ENCODE results near the gene NRIP1.
"Not testable (repeated sequence)": the region's sequence is repeated elsewhere in the genome, so short reads cannot be mapped to it uniquely, and the experiment has no call there.

Gene NRIP1

DNA sequence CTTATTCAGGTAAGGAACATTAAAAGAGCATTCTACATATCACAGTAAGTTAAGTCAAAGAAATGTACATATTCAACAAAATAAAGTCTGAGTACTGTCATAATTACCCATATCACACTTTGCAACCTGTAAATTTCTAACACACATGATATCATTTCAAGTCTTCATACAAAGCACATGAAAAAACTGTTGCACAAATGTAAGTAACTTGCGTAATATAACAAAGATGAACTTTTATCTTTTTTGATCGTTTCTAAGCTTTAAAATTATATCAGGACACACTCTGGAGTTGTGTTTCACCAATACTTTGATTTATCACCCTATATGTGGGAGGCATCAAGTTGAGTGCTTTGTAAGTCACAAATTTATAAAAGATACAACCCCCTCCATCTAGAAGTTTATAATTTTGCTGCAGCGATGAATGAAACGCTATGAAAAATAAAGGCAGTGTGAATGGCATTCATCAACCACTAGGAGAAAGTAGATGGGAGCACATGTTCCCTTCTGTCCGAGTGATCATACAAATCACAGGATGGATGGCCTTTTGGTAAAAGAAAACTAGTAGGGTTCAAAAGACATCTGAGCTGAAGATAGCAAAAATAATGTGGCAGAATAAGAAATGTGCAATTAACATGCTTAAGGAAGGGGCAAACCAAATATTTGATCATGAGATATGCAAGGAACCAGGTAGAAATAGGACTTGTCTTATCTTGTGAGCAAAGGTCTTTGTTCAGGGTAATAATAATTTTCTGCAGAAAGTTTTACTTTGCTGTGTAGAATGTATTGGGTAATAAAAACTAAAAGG lies 27.5 kb downstream of the NRIP1 start:
- DNase-seq (ENCODE audit: low read depth in 2 of 2): no peak

DNA sequence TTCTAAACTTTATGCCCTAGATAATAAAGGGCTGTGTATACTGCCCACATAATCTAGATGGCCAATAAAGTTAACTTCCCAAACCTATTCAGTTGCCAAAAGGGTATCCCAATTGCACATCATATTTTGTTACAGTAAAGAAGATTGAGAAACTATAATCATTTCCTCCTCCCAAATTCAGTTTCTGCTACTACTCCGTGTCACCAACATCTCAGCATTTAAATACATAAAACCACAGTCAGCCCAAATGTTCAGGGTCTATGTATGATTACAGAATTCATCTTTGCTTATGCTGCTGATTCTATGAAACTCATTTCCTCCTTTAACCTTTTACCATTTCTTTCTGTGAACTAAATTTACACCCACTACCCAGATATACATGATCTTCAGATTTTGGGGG lies 28.6 kb downstream of the NRIP1 start:
- no peak for DNase-seq (ENCODE audit: low read depth in 2 of 2)

GRCh38 chr21:15034126-15034853 lies 30.5 kb downstream of the NRIP1 start:
- no peak for DNase-seq (ENCODE audit: low read depth in 2 of 2)

GRCh38 chr21:15031790-15032357 lies 32.9 kb downstream of the NRIP1 start:
- no peak for DNase-seq (ENCODE audit: low read depth in 2 of 2)

- DNase-seq (ENCODE audit: low read depth in 2 of 2): not testable (repeated sequence)
Observed at GRCh38 chr21:15031362-15031761, 33.4 kb downstream of the NRIP1 start.

GRCh38 chr21:15030861-15031260 lies 33.9 kb downstream of the NRIP1 start:
- DNase-seq (ENCODE audit: low read depth in 2 of 2): not testable (repeated sequence)

GRCh38 chr21:15029077-15029476 lies 35.7 kb downstream of the NRIP1 start:
- DNase-seq (ENCODE audit: low read depth in 2 of 2): no peak

GRCh38 chr21:15028186-15028585 lies 36.6 kb downstream of the NRIP1 start:
- no peak for DNase-seq (ENCODE audit: low read depth in 2 of 2)

- DNase-seq (ENCODE audit: low read depth in 2 of 2): no peak
Observed at GRCh38 chr21:15027056-15027455, 37.7 kb downstream of the NRIP1 start.

- DNase-seq (ENCODE audit: low read depth in 2 of 2): no peak
Observed at GRCh38 chr21:15026370-15026769, 38.4 kb downstream of the NRIP1 start.

- no peak for DNase-seq (ENCODE audit: low read depth in 2 of 2)
Observed at GRCh38 chr21:15023776-15024175, 41.0 kb downstream of the NRIP1 start.

- no peak for DNase-seq (ENCODE audit: low read depth in 2 of 2)
Observed at GRCh38 chr21:15022608-15023261, 42.1 kb downstream of the NRIP1 start.

GRCh38 chr21:15020797-15021196 lies 44.0 kb downstream of the NRIP1 start:
- no peak for DNase-seq (ENCODE audit: low read depth in 2 of 2)

DNA sequence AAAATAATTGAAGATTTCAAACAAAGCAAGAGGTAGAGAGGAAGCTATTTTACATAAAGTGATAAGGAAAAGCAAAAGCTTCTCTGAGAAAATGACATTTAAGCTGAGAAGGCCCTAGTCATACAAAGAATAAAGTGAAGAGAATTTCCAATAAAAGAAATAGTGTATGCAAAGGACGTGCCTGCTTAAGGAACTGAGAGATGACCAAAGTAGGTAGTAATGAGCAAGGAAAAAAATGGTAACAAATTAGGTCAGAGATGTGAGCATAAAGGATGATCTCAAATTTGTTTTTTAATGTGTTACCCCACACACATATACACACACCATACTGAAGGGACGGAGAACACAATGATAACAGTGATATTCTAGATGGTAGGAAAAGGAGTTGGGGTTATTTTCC lies 46.4 kb downstream of the NRIP1 start:
- no peak for DNase-seq (ENCODE audit: low read depth in 2 of 2)

DNA sequence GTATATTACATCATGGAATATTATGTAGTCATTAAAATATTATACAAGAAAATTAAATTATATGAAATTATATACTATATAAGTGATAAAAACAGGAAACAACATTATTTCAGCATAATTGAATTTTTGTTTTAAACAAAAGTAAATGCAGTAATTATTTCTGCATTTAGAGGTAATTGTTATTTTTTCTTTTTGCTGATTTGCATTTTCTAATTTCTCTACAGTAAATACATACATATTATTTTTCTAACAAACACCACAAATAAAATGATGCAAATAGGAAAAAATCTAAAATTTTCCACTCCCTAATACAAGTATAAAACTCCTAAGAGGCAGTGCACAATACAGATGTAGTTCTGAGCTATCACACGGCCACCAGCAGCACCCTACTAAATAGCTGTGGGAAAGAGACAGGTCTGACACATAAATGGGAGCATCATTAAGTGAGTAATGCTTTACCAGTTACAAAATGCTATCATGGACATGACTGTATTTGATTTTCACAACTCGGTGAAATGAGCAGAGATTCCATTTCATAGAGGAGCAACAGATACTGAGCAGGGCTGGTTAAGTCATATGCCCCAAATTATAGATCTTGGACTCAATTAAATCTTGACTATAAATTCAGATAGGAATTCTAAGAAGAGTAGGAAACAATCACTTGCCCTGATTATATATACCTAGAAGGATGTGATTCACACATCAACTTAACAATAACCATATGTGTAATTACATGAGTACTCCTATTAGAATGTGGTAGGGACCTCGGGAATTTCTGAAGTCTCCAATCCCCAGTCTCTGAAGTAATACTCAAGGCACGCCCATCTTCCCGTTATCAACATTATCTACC lies 49.0 kb downstream of the NRIP1 start:
- no peak for DNase-seq (ENCODE audit: low read depth in 2 of 2)

GRCh38 chr21:15014221-15014620 lies 50.6 kb downstream of the NRIP1 start:
- DNase-seq (ENCODE audit: low read depth in 2 of 2): no peak

GRCh38 chr21:15011967-15012366 lies 52.8 kb downstream of the NRIP1 start:
- no peak for DNase-seq (ENCODE audit: low read depth in 2 of 2)

- no peak for DNase-seq (ENCODE audit: low read depth in 2 of 2)
Observed at GRCh38 chr21:15010645-15011044, 54.2 kb downstream of the NRIP1 start.

GRCh38 chr21:15009837-15010363 lies 54.9 kb downstream of the NRIP1 start:
- DNase-seq (ENCODE audit: low read depth in 2 of 2): no peak

- no peak for DNase-seq (ENCODE audit: low read depth in 2 of 2)
Observed at GRCh38 chr21:15007716-15008296, 57.0 kb downstream of the NRIP1 start.
